IPS-11a (cell line): Measurements from ENCODE around the gene WDR38.

Source experiments
- H3K4me3 ChIP-seq: one replicate; pipeline ENCODE4 v1.5.1; 2013; ENCODE audit warnings: low read depth, low read length, control low read depth

WDR38 gene

GRCh38 chr9:124857533-124858162, 4.4 kb downstream of the WDR38 start:
- H3K4me3 ChIP-seq, result no peak overlapping the region

- no peak overlapping the region for H3K4me3 ChIP-seq
These were observed 5.2 kb downstream of the WDR38 start for GRCh38 chr9:124858330-124859046.

- H3K4me3 ChIP-seq, result peak overlapping the region; percentile 97
These were observed 6.7 kb downstream of the WDR38 start for GRCh38 chr9:124859803-124860581.

GRCh38 chr9:124860582-124861341, 7.5 kb downstream of the WDR38 start:
- H3K4me3 ChIP-seq, result peak overlapping the region; percentile 97

- peak within 1 kb of the TSS; percentile 97 for H3K4me3 ChIP-seq
These were observed 8.3 kb downstream of the WDR38 start, which contains the start of the genes ARPC5L and RPL35 for GRCh38 chr9:124861342-124862229. ARPC5L (plus strand) TSS chr9:124862130; CDS start chr9:124869291, 7,161 bp downstream. RPL35 (minus strand) TSS chr9:124861957; CDS start chr9:124861912, 45 bp downstream.

GRCh38 chr9:124863371-124863871, 10.2 kb downstream of the WDR38 start:
- no peak overlapping the region for H3K4me3 ChIP-seq

- peak overlapping the region; percentile 94 for H3K4me3 ChIP-seq
These were observed 15.5 kb downstream of the WDR38 start for GRCh38 chr9:124868511-124869465.

- H3K4me3 ChIP-seq, result peak overlapping the region; percentile 94
These were observed 16.3 kb downstream of the WDR38 start for GRCh38 chr9:124869466-124869985.

GRCh38 chr9:124869986-124870560, 16.8 kb downstream of the WDR38 start:
- H3K4me3 ChIP-seq, result peak overlapping the region; percentile 94

GRCh38 chr9:124870723-124871122, 17.5 kb downstream of the WDR38 start:
- H3K4me3 ChIP-seq, result no peak overlapping the region

- no peak overlapping the region for H3K4me3 ChIP-seq
These were observed 17.9 kb downstream of the WDR38 start for GRCh38 chr9:124871156-124871561.

- no peak overlapping the region for H3K4me3 ChIP-seq
These were observed 20.4 kb downstream of the WDR38 start for GRCh38 chr9:124873664-124874063.

GRCh38 chr9:124875501-124875900, 22.2 kb downstream of the WDR38 start:
- H3K4me3 ChIP-seq, result no peak overlapping the region

GRCh38 chr9:124877021-124877782, 23.9 kb downstream of the WDR38 start:
- H3K4me3 ChIP-seq, result no peak overlapping the region

- no peak overlapping the region for H3K4me3 ChIP-seq
These were observed 24.8 kb downstream of the WDR38 start for GRCh38 chr9:124878021-124878420.

- H3K4me3 ChIP-seq, result no peak overlapping the region
These were observed 25.3 kb downstream of the WDR38 start for GRCh38 chr9:124878518-124878917.

GRCh38 chr9:124879226-124879625, 26.0 kb downstream of the WDR38 start:
- no peak overlapping the region for H3K4me3 ChIP-seq
